Lower leg skin (tissue), 3 donors: ENCODE measurements around the gene KCNJ15.

Experiments
- CTCF ChIP-seq, 3 donors: fragments of 450-650 bp; IDR thresholded peaks; one replicate each; pipeline ENCODE4 v1.5.1; 2016; ENCODE audit warnings: antibody characterized with exemption in 3 of 3, mild to moderate bottlenecking in 3 of 3, moderate library complexity in 2 of 3
- POLR2A ChIP-seq, 2 donors: fragments of 450-650 bp; IDR thresholded peaks; one replicate each; pipeline ENCODE4 v1.6.1; 2016 to 2017; ENCODE audit warnings: antibody characterized with exemption in 2 of 2, mild to moderate bottlenecking in 1 of 2, moderate library complexity in 1 of 2

DNA sequence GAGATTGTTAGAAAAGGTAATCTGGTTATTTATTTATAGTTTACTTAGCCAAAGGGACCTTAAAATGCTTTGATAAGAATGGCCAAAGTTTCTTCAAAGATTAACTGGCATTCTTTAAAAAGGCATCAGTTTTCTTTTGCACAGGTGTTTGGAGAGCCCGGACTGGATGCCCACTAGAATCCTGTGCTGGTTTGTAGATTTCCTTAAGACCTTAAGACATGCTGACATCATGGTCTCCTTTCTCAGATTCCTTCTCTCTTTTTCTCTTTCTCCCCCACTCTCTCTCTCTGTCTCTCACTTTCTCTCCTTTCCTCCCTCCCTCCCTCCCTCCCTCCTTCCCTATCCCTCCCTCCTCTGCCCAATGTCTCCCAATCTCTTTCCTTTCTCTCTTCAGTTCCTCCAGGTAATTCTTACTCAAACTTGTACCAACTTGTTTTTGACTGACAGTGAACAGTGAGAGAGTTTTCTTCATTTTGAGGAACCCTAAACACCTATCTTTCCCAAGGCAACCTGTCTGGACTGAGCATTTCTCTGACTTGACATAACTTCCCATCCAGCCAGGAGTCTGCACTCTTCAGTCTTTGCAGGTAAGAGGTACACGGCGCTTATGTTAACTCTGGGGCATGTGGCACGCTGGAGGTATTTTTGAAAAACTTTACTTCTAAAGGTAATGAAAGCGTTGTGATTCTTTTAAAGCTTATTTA is at the start of gene KCNJ15:
- TF ChIP-seq CTCF (IDR thresholded peaks at IDR 0.05) (no peak), POLR2A (IDR thresholded peaks at IDR 0.05) (no peak)
